ENCODE measurements around the gene VDAC1.
"Not testable (repeated sequence)": the region's sequence is repeated elsewhere in the genome, so short reads cannot be mapped to it uniquely, and the experiment has no call there.

GRCh38 chr5:133935991-133936650, 68.7 kb downstream of the VDAC1 start:
- TF ChIP-seq CTCF (IDR thresholded peaks at IDR 0.05; ENCODE audit: extremely low read depth in 1 of 2, insufficient read depth in 1 of 2, low read depth in 1 of 2, low read length in 2 of 2); MAX (IDR thresholded peaks at IDR 0.05; ENCODE audit: insufficient read depth, insufficient read length); POLR2A (IDR thresholded peaks at IDR 0.05; ENCODE audit: low read depth, low read length); MYC (IDR thresholded peaks at IDR 0.05; ENCODE audit: low read depth, low read length); EZH2 (IDR thresholded peaks at IDR 0.05; ENCODE audit: borderline replicate concordance, low read depth, low read length, severe bottlenecking); POLR2AphosphoS5 (IDR thresholded peaks at IDR 0.05; ENCODE audit: insufficient read depth, low read depth, low read length): not testable (repeated sequence)

All from endothelial cell of umbilical vein (primary cell).